ENCODE measurements around the gene BEND6. TPM values are rescaled to one million over a fixed set of nuclear protein-coding genes. Genes with fewer than 3 reads are reported as not detected.

Gene BEND6
- total RNA-seq, 1 experiment from 2014 or later = 0.58 TPM

GRCh38 chr6:56953597-56954402, 1.1 kb upstream of the BEND6 start:
- H3K4me1 ChIP-seq (ENCODE audit: insufficient read depth, low read length) = peaks cover 43% of the 10 kb centered on the region
- ATAC-seq (no peak), DNase-seq (no peak)
- H3K9ac ChIP-seq (ENCODE audit: low read length) = peak overlapping the region; percentile 63
- no peaks in the 10 kb centered on the region for H3K27me3 ChIP-seq (ENCODE audit: low read length)
- peaks cover 28% of the 10 kb centered on the region for H3K79me2 ChIP-seq (ENCODE audit: low read length)
- no peak for TF ChIP-seq EZH2phosphoT487 (IDR thresholded peaks at IDR 0.05; ENCODE audit: borderline replicate concordance, low read length)
- no peak for TF ChIP-seq EZH2 (IDR thresholded peaks at IDR 0.05; ENCODE audit: low read length, unreplicated experiment)
- no peak for TF ChIP-seq CTCF (conservative IDR thresholded peaks at IDR 0.05; ENCODE audit: low read depth, low read length)
- H3K9me2 ChIP-seq (replicated peaks; ENCODE audit: low read length) = no peaks in the 10 kb centered on the region
- H4K20me1 ChIP-seq (ENCODE audit: low read length) = no peaks in the 10 kb centered on the region
- no peaks in the 10 kb centered on the region for H3K9me3 ChIP-seq (ENCODE audit: low read length)
- peak overlapping the region; percentile 93 for H3K4me3 ChIP-seq (ENCODE audit: low read length)
- H3F3A ChIP-seq (ENCODE audit: low read length, unreplicated experiment) = no peaks in the 10 kb centered on the region
- peak overlapping the region; percentile 98 for H3K4me2 ChIP-seq (ENCODE audit: low read length)
- H3K27ac ChIP-seq (ENCODE audit: low read length) = peak overlapping the region; percentile 29; the same call in 1 of the 2 replicates
- POLR2A ChIA-PET (ENCODE audit: unreplicated experiment) = no interaction called here
- intact Hi-C loops (cut with micrococcal nuclease) = loop anchor here (2.0 to 5.0 kb wide), 2 partner anchors 219 to 364 kb away; partner anchors contain the start of genes BAG2 and PRIM2
- peak overlapping the region; percentile 91 for H2AFZ ChIP-seq (ENCODE audit: low read length)
- H3K36me3 ChIP-seq (ENCODE audit: low read depth, low read length) = 0 out of 2 replicates have a peak, but pooled peaks cover 7% of the 10 kb centered on the region
- BruUV-seq (replicated peaks) = no TSS peak
- CTCF ChIA-PET = interaction anchor here (0.6 to 2.0 kb wide), 2 partner anchors 10 to 49 kb away, joined by 3 to 14 read pairs; no protein-coding TSS in a partner anchor

GRCh38 chr6:56955171-56956155, 556 bp downstream of the BEND6 start:
- Histone ChIP-seq H3K36me3 (ENCODE audit: low read depth, low read length) (0 out of 2 replicates have a peak, but pooled peaks cover 4% of the 10 kb centered on the region), H3K27ac (ENCODE audit: low read length) (peak overlapping the region; percentile 31), H3K4me3 (ENCODE audit: low read length) (peak overlapping the region; percentile 77), H4K20me1 (ENCODE audit: low read length) (no peaks in the 10 kb centered on the region), H3K27me3 (ENCODE audit: low read length) (no peaks in the 10 kb centered on the region), H2AFZ (ENCODE audit: low read length) (peak overlapping the region; percentile 85), H3K4me1 (ENCODE audit: insufficient read depth, low read length) (peaks cover 59% of the 10 kb centered on the region), H3K9me3 (ENCODE audit: low read length) (no peaks in the 10 kb centered on the region), H3K9me2 (replicated peaks; ENCODE audit: low read length) (no peaks in the 10 kb centered on the region), H3K9ac (ENCODE audit: low read length) (peak overlapping the region; percentile 34; the same call in 1 of the 2 replicates), H3F3A (ENCODE audit: low read length, unreplicated experiment) (peaks cover 10% of the 10 kb centered on the region), H3K79me2 (ENCODE audit: low read length) (peaks cover 28% of the 10 kb centered on the region), H3K4me2 (ENCODE audit: low read length) (peak overlapping the region; percentile 89)
- ChIA-PET POLR2A (ENCODE audit: unreplicated experiment) (interaction anchor here (1.1 kb wide), 1 partner anchor 21 kb away, joined by 5 read pairs; no protein-coding TSS in a partner anchor), CTCF (interaction anchor here (0.5 to 2.0 kb wide), 12 partner anchors 16 to 359 kb away, joined by 3 to 14 read pairs (median 4); no protein-coding TSS in a partner anchor)
- TSS peak; percentile 46 for BruUV-seq (replicated peaks)
- peak; percentile 83 for TF ChIP-seq CTCF (conservative IDR thresholded peaks at IDR 0.05; ENCODE audit: low read depth, low read length)
- TF ChIP-seq EZH2phosphoT487 (IDR thresholded peaks at IDR 0.05; ENCODE audit: borderline replicate concordance, low read length) = no peak
- no peak for TF ChIP-seq EZH2 (IDR thresholded peaks at IDR 0.05; ENCODE audit: low read length, unreplicated experiment)
- intact Hi-C loops (cut with micrococcal nuclease) = loop anchor here (1.0 to 2.0 kb wide), 3 partner anchors 51 to 217 kb away; partner anchors contain the start of gene BAG2
- peak; percentile 72 for ATAC-seq
- peak; percentile 96 for DNase-seq
